Measurements from ENCODE around the gene DHX35.

- TF ChIP-seq CTCF (conservative IDR thresholded peaks at IDR 0.05) (no peak), ZFX (IDR thresholded peaks at IDR 0.05) (no peak)
These were observed 73.9 kb downstream of the DHX35 start for GRCh38 chr20:39036011-39036410.
